Measurements from ENCODE around the gene SMARCB1.

The SMARCB1 gene

GRCh38 chr22:23829845-23830372 is 43.1 kb downstream of the SMARCB1 start:
- no peak for DNase-seq (ENCODE audit: low spot score)
- no peak for FAIRE-seq

GRCh38 chr22:23831261-23831660 is 44.5 kb downstream of the SMARCB1 start:
- FAIRE-seq: no peak
- no peak for DNase-seq (ENCODE audit: low spot score)

- DNase-seq (ENCODE audit: low spot score) (no peak), FAIRE-seq (no peak)
Measured at GRCh38 chr22:23831781-23832180, 45.0 kb downstream of the SMARCB1 start.

GRCh38 chr22:23832226-23833016 is 45.7 kb downstream of the SMARCB1 start:
- DNase-seq (ENCODE audit: low spot score) (no peak), FAIRE-seq (no peak)

- DNase-seq (ENCODE audit: low spot score): no peak
- no peak for FAIRE-seq
Measured at GRCh38 chr22:23833017-23833751, 46.4 kb downstream of the SMARCB1 start.

- FAIRE-seq (no peak), DNase-seq (ENCODE audit: low spot score) (no peak)
Measured at GRCh38 chr22:23833911-23834317, 47.1 kb downstream of the SMARCB1 start.

- no peak for FAIRE-seq
- no peak for DNase-seq (ENCODE audit: low spot score)
Measured at GRCh38 chr22:23834406-23834792, 47.6 kb downstream of the SMARCB1 start.

- no peak for FAIRE-seq
- DNase-seq (ENCODE audit: low spot score): no peak
Measured at GRCh38 chr22:23834793-23835483, 48.2 kb downstream of the SMARCB1 start.

GRCh38 chr22:23835484-23836144 is 48.8 kb downstream of the SMARCB1 start:
- DNase-seq (ENCODE audit: low spot score) (no peak), FAIRE-seq (no peak)

- DNase-seq (ENCODE audit: low spot score): no peak
- FAIRE-seq: no peak
Measured at GRCh38 chr22:23836281-23836680, 49.5 kb downstream of the SMARCB1 start.

- DNase-seq (ENCODE audit: low spot score) (no peak), FAIRE-seq (no peak)
Measured at GRCh38 chr22:23836692-23837495, 50.1 kb downstream of the SMARCB1 start.

GRCh38 chr22:23837496-23837859 is 50.7 kb downstream of the SMARCB1 start:
- DNase-seq (ENCODE audit: low spot score): no peak
- no peak for FAIRE-seq

GRCh38 chr22:23837911-23838680 is 51.3 kb downstream of the SMARCB1 start:
- no peak for FAIRE-seq
- no peak for DNase-seq (ENCODE audit: low spot score)

GRCh38 chr22:23838681-23839468 is 52.1 kb downstream of the SMARCB1 start, which contains the start of gene DERL3:
TSS of gene DERL3 (minus strand) at chr22:23839006. CDS start at chr22:23838987, 19 bp downstream.
- FAIRE-seq: peak; percentile 71
- DNase-seq (ENCODE audit: low spot score): peak; percentile 91

- DNase-seq (ENCODE audit: low spot score) (no peak), FAIRE-seq (no peak)
Measured at GRCh38 chr22:23840026-23840425, 53.3 kb downstream of the SMARCB1 start.

GRCh38 chr22:23841292-23841691 is 54.5 kb downstream of the SMARCB1 start:
- FAIRE-seq (no peak), DNase-seq (ENCODE audit: low spot score) (no peak)

GRCh38 chr22:23841736-23842445 is 55.1 kb downstream of the SMARCB1 start:
- DNase-seq (ENCODE audit: low spot score) (no peak), FAIRE-seq (no peak)

- DNase-seq (ENCODE audit: low spot score) (no peak), FAIRE-seq (no peak)
Measured at GRCh38 chr22:23842599-23842998, 55.8 kb downstream of the SMARCB1 start.
